K562 (cell line): ENCODE results near the gene HPD. TPM values are rescaled to one million over a fixed set of nuclear protein-coding genes. Genes with fewer than 3 reads are reported as not detected.

Experiments used
- ARID1B ChIP-seq: fragments of 450-650 bp; IDR thresholded peaks from 2 replicates; pipeline ENCODE4 v1.6.1; 2016; ENCODE audit warnings: antibody characterized with exemption, mild to moderate bottlenecking, inconsistent platforms
- ATF6 ChIP-seq: sonication (generic); formaldehyde crosslinking; IDR thresholded peaks from 2 replicates; pipeline ENCODE4 v1.4.0; 2020; ENCODE audit warnings: mild to moderate bottlenecking, missing genetic modification reagents
- DACH1 ChIP-seq: fragments of 450-650 bp; IDR thresholded peaks from 2 replicates; pipeline ENCODE4 v1.6.1; 2018; ENCODE audit not compliant: partially characterized antibody
- E2F6 ChIP-seq, 2 experiments: IDR thresholded peaks; 2 replicates each; pipeline ENCODE4 v1.6.1; 2011; ENCODE audit warnings: borderline replicate concordance in 1 of 2, control low read depth in 1 of 2, low read depth in 1 of 2, low read length in 1 of 2, mild to moderate bottlenecking in 1 of 2, mixed read lengths in 1 of 2, moderate library complexity in 1 of 2; ENCODE audit not compliant: insufficient read depth in 1 of 2, insufficient read length in 1 of 2, poor library complexity in 1 of 2, severe bottlenecking in 1 of 2; ENCODE audit errors: extremely low read depth in 1 of 2
- FOS ChIP-seq: IDR thresholded peaks from 3 replicates; pipeline ENCODE4 v1.6.1; 2011; ENCODE audit not compliant: insufficient read length; ENCODE audit errors: extremely low read depth
- FUS ChIP-seq: fragments of 200-400 bp; formaldehyde crosslinking; optimal IDR thresholded peaks from 2 replicates; pipeline ENCODE3; 2017; ENCODE audit warnings: low read depth, low read length
- HDAC8 ChIP-seq: fragments of 450-650 bp; IDR thresholded peaks from 2 replicates; pipeline ENCODE4 v1.6.1; 2016; ENCODE audit warnings: mild to moderate bottlenecking, missing genetic modification characterization, moderate library complexity, missing compliant biosample characterization
- NCOA4 ChIP-seq: fragments of 450-650 bp; IDR thresholded peaks from 2 replicates; pipeline ENCODE4 v1.6.1; 2018; ENCODE audit warnings: mild to moderate bottlenecking; ENCODE audit not compliant: partially characterized antibody
- NELFE ChIP-seq: IDR thresholded peaks from 2 replicates; pipeline ENCODE4 v1.6.1; 2011; ENCODE audit warnings: mild to moderate bottlenecking; ENCODE audit not compliant: insufficient read depth, insufficient read length
- SIN3A ChIP-seq, 2 experiments: fragments of 150-350 bp in 1 of 2; IDR thresholded peaks; 2 replicates each; pipeline ENCODE4 v1.6.1; 2011 to 2016; ENCODE audit warnings: borderline replicate concordance in 2 of 2, low read depth in 2 of 2, low read length in 2 of 2, mild to moderate bottlenecking in 2 of 2, moderate library complexity in 2 of 2; ENCODE audit not compliant: control insufficient read depth in 1 of 2
- SRSF9 ChIP-seq: fragments of 200-400 bp; formaldehyde crosslinking; IDR thresholded peaks from 2 replicates; pipeline ENCODE4 v1.6.1; 2017; ENCODE audit warnings: low read depth, low read length, borderline replicate concordance
- UBTF ChIP-seq, 2 experiments: IDR thresholded peaks; 2 replicates each; pipeline ENCODE4 v1.6.1; 2012; ENCODE audit warnings: improper control_type of control experiment in 2 of 2, low read depth in 2 of 2, low read length in 2 of 2, borderline replicate concordance in 1 of 2
- ZC3H8 ChIP-seq: fragments of 450-650 bp; IDR thresholded peaks from 2 replicates; pipeline ENCODE4 v1.6.1; 2017
- ZFP36 ChIP-seq: fragments of 150-350 bp; IDR thresholded peaks from 2 replicates; pipeline ENCODE4 v1.6.1; 2018; ENCODE audit warnings: low read length, low read depth; ENCODE audit not compliant: partially characterized antibody
- ZNF121 ChIP-seq: sonication (generic); formaldehyde crosslinking; conservative IDR thresholded peaks from 2 replicates; pipeline ENCODE4 v1.8.0; 2022; ENCODE audit warnings: missing genetic modification reagents
- ZNF146 ChIP-seq: IDR thresholded peaks from one replicate; pipeline ENCODE4 v1.6.1; 2018; ENCODE audit warnings: missing compliant biosample characterization; ENCODE audit not compliant: unreplicated experiment
- ZNF175 ChIP-seq: fragments of 200-800 bp; sonication (Bioruptor generic); IDR thresholded peaks from 2 replicates; pipeline ENCODE4 v1.6.1; 2016; ENCODE audit warnings: low read depth, mild to moderate bottlenecking, missing genetic modification characterization, missing compliant biosample characterization
- ZNF512 ChIP-seq: IDR thresholded peaks from 2 replicates; pipeline ENCODE4 v1.6.1; 2016; ENCODE audit warnings: missing genetic modification characterization, missing compliant biosample characterization
- ZSCAN32 ChIP-seq: fragments of 450-650 bp; formaldehyde crosslinking; IDR thresholded peaks from 2 replicates; pipeline ENCODE4 v1.4.0; 2020; ENCODE audit warnings: mild to moderate bottlenecking, moderate library complexity
- polyA plus RNA-seq, 8 experiments: library from polyadenylated mRNA; depleted of rRNA in 4 of 8; stranded (reverse) in 5 of 8; unstranded in 3 of 8; fragments of >200 nt; fragmentation: Nextera tagmentation in 2 of 8; fragmentation: Illumina TruSeq in 1 of 8; extraction: Ambion mirVana in 2 of 8; extraction: Trizol in 1 of 8; gene quantifications; 2 replicates each; pipeline versions ENCODE4 v1.2.1 to v1.2.3, GENCODE V29; 2011 to 2014; ENCODE audit warnings: inconsistent platforms in 1 of 8, missing spikeins in 1 of 8
- total RNA-seq, 7 experiments: library from RNA; depleted of rRNA in 6 of 7; stranded (reverse); fragments of >200 nt in 6 of 7; fragmentation: Illumina TruSeq in 2 of 7; extraction: Trizol in 2 of 7; gene quantifications; 2 replicates each; pipeline versions ENCODE4 v1.2.1 to v1.2.3, GENCODE V29; 2011 to 2021; ENCODE audit warnings: low replicate concordance in 1 of 7

HPD gene
- total and polyA plus RNA-seq, 9 of the 15 experiments (the other 6 are each of a cell fraction or from before 2014, with no cell fraction given), result 0.06 to 0.29 (median 0.07) TPM; not detected in 4

GRCh38 chr12:121796855-121797751 lies 61.6 kb downstream of the HPD start (continued):
- no peak for TF ChIP-seq SRSF9
- TF ChIP-seq DACH1, result no peak
- no peak for TF ChIP-seq NCOA4
- TF ChIP-seq ZNF175 (CRISPR knock-in tag), result no peak
- no peak for TF ChIP-seq FUS
- TF ChIP-seq ARID1B, result no peak; the same call in 1 of the 2 replicates
- no peak for TF ChIP-seq FOS
- no peak for TF ChIP-seq ZC3H8
- TF ChIP-seq ZNF121, result no peak
- no peak for TF ChIP-seq HDAC8 (tag)
- no peak for TF ChIP-seq ZSCAN32
- peak; percentile 22 for TF ChIP-seq ZFP36
- no peak for TF ChIP-seq ZNF512 (tag)
- no peak for TF ChIP-seq ZNF146 (CRISPR knock-in tag)
- TF ChIP-seq UBTF (IDR thresholded peaks at IDR 0.05; ENCODE audit: borderline replicate concordance in 1 of 2, low read depth in 2 of 2, low read length in 2 of 2), result peak; percentile 41 to 52; a peak in 1 of 4 replicates
- peak in 1 of 2 experiments; percentile 61 for TF ChIP-seq E2F6 (IDR thresholded peaks at IDR 0.05; ENCODE audit: borderline replicate concordance in 1 of 2, extremely low read depth in 1 of 2, insufficient read depth in 1 of 2, insufficient read length in 1 of 2, low read depth in 1 of 2, low read length in 1 of 2, poor library complexity in 1 of 2, severe bottlenecking in 1 of 2)
- TF ChIP-seq ATF6, result no peak
- peak; percentile 63 to 67; a peak in 2 of 4 replicates for TF ChIP-seq SIN3A (IDR thresholded peaks at IDR 0.05; ENCODE audit: borderline replicate concordance in 2 of 2, control insufficient read depth in 1 of 2, low read depth in 2 of 2, low read length in 2 of 2)
- no peak for TF ChIP-seq NELFE
